HG03520 (cell line): Measurements from ENCODE around the gene NPEPL1.
"Not testable (repeated sequence)": the region's sequence is repeated elsewhere in the genome, so short reads cannot be mapped to it uniquely, and the experiment has no call there.

Source experiments
- ATAC-seq: cut with Tn5 transposase; IDR thresholded peaks from one replicate; pipeline ENCODE4 v1.9.1; 2021; ENCODE audit warnings: mild to moderate bottlenecking, moderate library complexity; ENCODE audit not compliant: unreplicated experiment

NPEPL1 gene

DNA sequence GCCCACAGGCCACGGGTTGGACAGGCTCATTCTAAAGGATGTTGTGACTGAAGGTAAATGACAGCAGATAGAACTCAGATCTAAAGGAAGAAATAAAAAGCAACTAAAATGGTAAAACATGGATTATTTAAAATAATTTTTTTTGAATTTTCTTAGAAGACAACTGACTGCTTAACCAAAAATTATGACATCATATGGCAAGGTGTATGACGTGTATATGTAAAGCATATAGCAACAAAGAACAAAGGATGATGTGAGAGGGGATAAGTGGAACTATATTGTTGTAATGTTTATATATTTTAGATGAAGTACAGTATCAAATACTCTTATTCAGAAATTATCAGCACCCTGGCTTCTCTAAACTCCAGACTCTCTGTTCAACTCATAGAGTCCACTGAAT lies 38.6 kb downstream of the NPEPL1 start:
- ATAC-seq = no peak

DNA sequence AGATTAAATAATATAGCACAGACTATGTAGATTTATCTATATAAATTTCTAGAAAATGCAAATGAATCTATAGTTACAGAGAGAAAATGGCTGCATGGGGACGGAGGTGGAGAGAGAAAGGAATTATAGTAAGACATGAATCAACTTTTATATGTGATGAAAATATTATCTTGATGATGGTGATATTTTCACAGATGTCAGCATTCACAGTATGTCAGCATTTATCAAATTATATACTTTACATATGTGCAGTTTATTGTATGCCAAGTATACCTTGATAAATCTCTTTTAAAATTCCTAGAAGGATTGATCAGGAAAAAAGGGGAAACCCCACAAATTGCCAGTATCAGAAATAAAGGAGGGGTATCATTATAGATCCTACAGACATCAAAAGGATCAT lies 44.6 kb downstream of the NPEPL1 start:
- ATAC-seq = no peak

DNA sequence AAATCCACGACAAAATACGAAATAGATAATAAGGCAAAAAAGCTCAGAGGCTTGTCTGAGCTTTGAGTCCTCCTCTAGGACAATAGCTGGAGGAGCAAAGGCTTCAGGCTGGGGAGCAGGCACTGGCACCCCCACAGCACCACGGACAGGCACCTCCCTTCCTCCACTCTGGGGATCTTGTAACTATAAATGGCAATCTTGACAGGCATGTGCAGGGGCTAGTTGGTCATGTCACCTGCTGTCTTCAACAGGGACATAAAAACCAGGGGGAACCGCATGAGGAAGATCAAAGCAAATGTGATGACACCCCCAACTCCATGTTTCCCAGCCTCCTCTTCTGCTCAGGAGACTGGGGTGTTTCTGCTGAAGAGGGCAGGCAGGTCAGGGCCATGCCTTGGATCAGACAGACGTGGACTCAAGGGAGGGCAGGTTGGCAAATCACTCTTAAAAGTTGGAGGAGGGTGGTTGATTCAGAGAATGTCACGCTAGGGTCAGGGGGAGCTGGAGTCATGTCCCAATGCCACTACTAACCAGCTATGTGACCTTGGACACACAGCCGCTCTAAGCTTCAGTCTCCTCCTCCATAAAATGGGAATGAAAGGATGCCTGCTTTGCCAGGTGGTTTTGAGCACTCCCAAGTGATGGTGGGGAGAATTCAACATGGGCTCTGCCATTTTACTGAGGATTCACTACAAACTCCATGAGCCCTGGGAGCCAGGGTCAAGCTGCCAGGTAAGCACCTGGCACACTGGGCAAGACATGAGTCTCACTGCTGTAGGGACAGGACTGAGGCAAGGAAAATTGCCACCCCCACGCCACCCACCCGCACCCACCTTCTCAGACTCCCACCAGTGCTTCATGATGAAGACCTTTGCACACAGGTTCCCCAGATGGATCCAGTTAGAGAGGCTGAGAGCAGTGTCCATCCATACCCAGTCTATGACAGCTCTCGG lies 48.0 kb downstream of the NPEPL1 start:
- ATAC-seq = no peak

DNA sequence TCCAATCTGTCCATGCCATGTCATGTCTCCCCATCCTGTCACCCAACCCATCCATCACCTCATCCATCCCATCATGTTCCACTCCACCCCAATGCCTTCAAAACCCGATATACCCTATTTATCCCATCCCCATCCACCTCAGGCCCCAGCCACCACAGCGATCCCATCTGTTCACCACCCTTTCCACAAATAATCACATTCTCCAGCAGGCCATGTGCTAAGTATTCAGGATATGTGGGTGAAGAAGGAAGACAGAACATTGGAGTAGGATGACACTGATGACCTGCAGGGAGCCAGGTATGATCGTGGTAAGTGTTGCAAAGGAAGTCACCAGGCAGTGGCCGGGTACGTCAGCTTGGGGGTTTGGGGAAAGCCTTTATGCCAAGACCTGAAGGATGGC lies 48.8 kb downstream of the NPEPL1 start:
- ATAC-seq = no peak

DNA sequence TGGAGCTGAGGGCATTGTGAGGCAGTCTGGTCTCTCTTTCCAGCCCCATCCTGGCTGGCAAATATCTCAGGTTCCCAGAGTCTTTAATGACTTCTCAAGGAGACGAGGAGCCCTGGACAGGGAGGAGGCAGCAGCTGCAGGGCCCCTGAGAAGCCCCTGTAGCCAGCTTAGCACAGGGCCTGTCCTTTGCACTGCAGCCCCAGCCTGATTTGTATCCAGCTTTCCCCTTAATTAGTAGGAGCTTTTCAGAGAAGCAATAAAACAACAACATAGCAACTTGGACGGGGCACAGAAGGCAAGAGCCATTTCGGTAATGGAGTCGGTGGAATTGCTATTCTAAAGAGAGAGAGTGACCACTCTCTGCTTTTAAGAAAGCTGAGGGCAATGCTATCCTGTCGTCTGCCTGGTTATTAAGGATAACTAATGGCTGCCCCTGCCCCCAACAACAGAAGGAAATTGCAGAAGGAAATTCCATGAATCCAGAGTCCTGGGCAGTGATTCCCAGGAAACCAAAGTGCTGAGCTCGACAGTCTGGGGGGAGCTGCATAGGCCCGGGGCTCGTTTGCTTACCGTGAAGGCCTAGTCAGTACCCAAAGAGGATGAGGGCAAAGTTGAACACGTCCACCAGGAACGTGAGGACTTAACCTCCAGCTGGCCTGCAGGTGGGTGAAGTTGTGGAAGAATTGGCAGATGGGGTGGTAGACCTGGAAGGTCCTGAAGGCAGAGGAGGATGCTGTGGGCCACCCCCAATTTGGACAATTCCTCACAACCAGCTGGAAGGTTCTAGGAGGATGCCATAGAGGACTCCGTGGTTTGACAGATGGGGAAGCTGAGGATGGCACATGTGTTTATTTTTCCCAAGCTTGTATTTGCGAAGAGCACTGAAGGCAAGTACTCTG lies 50.3 kb downstream of the NPEPL1 start:
- no peak for ATAC-seq

DNA sequence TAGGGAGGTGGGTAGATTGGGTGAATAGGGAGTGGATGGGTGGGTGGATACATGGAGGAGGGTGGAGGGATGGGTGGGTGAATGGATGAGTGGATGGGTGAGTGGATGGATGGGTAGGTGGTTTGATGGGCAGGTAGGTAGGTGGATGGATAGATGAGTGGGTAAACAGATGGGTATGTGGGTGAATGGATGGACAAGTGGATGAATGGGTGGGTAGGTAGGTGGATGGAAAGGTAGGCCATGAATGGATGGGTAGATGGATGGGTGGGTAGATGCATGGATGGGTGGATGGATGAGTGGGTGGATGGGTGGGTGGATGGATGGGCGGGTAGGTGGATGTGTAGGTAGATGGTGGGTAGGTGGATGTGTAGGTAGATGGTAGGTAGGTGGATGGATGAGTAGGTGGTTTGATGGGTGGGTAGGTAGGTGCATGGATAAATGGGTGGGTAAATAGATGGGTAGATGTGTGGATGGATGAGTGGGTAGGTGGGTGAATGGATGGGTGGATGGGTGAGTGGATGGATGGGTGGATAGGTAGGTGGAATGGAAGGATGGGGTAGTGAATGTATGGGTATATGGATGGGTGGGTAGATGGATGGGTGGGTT lies 51.4 kb downstream of the NPEPL1 start:
- ATAC-seq = no peak

DNA sequence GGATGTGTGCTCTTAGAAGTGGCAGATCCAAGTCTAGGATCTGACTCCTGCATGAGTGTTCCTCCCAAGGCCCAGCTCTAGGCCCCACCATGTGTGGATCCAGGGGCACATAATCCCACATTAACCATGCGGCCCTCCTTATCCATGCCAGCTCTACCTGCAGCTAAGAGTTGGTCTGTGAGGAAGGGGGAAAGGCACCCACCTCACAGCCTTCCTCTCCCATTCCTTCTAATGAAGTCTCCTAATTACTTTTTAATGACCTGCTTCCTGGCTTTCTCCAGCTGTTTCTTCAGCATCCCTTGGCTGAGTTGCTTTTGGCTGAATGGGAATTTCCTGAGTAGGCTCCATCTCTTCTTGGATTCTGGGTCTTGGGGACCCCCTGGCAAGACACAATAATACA lies 52.2 kb downstream of the NPEPL1 start:
- no peak for ATAC-seq

DNA sequence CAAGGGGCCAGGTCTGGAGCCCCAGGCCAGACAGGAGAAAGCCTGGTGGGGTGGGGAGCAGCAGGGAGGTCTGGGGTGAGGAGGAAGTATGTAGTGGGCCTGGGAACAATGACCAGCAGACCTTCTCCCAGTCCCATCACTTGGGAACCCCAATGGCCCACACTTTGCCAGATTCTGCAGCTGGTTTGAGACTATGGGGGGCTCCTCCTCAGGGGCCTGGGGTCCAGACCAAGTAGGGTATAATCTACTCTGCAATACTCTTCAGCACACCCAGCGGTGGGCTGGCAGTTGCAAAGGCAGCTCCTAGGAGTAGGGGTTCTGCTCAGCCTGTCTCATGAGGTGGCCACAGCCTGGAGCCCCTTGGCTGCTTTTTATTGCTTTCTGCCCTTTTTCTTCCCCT lies 52.8 kb downstream of the NPEPL1 start:
- no peak for ATAC-seq

DNA sequence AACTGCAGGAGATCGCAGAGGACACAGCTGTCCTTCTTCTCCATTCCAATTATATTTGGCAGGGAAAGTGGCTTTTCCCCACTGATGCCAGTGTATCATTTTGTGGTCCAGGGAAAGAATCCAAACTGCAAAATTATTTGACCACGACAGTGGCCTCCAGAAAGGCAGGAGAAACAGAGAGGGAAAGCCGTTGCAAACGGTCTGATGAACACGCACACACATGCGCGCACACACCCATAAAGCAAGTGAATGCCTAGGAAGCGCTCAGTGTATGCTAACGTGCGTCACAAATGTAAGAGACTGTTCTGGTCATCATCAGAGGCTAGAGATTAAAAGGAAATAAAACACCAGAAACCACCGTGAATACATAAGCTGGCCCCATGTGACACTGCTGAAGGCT lies 54.0 kb downstream of the NPEPL1 start:
- no peak for ATAC-seq

DNA sequence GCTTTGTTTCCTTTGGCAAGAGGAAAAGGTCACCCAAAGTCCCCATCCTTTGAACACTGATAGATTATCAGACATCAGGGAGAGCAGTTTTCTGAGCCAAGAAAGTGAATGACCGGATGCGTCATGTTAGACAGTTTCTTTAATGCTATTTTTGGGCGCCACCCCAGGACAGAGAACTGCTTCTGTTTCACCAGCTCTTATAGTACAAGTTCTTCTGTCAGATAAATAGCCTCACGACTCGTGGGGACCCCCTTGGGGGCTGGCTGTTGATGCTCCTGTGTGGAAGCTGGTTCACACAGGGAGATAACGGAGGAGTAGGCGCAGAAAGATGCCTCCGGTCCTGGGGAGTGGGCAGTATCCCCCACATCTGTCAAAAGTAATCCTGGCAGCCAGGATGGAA lies 54.6 kb downstream of the NPEPL1 start:
- no peak for ATAC-seq

DNA sequence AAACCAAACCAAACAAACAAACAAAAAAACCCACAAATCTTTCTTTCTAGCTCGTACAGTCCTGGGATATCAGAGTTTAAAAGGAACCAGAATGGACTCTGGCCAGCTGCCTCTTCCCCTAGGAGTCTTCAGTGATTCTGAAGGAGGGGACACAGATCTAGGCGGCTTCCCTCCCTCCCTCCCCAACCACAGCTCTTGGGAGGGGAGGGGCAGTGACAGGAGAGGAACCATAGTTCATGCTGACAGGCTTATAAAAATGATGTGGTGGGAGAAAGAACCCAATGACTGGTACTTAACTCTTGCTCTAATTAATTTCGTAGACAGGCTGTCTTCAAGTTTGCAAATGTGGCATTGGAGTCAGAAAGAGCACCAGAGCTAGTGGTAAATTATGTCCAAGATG lies 56.0 kb downstream of the NPEPL1 start:
- ATAC-seq = no peak

DNA sequence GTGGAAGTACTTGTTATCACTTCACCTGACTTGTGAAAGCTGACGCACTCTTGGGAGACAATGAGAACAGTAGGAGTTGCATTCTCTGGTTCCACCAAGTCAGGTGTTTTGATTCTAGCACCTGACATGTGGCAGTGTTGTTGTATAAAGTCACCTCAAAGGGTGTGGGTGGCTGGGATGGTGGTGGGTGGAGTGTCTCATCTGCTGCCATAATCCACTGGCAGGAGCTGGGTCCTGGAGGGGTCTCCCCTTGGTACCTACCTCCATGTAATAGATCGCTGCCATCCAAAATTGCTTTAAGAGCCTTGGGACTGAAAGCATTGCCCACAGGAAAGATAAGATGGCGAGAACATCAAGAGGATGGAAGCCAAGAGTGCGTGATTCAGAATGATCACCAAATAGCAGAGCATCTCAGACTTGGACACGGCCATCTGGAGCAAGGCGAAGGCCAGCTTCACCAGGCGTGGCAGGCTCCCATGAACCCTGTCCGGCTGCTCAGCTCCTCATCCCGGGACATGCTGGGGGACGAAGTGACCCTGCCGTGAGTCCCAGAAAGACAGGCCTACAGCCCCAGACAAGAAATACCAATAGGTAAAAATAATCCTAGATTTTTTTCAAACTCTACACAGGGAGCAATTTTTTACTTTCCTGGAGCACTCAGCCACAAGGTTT lies 56.6 kb downstream of the NPEPL1 start:
- no peak for ATAC-seq

DNA sequence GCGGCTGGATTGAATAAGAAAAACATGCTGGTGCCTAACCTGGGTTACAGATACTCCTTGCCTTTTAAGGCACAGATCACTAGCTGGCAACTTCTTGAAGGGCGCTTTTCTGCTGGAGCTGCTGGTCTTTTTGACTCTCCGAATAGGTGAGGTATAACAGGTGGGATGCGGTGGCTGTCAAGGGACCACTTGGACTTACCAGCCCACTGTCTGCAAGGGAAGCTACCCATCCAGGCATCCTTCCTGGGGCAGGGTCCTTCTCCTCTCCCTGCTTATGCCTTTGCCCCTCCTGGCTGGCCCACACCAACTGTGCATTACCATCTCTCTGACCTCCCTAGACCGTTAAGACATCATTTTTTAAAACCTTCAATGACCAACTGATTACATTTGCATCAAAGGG lies 57.4 kb downstream of the NPEPL1 start:
- no peak for ATAC-seq

DNA sequence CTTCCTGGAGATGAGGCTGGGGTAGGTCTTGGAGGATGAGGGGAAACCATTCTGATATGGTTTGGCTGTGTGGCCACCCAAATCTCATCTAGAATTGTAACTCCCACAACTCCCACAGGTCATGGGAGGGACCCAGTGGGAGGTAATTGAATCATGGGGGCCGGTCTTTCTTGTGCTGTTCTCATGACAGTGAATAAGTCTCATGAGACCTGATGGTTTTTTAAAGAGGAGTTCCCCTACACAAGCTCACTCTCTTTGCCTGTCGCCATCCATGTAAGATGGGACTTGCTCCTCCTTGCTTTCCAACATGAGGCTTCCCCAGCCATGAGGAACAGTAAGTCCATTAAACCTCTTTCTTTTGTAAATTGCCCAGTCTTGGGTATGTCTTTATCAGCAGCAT lies 58.1 kb downstream of the NPEPL1 start:
- ATAC-seq = not testable (repeated sequence)

DNA sequence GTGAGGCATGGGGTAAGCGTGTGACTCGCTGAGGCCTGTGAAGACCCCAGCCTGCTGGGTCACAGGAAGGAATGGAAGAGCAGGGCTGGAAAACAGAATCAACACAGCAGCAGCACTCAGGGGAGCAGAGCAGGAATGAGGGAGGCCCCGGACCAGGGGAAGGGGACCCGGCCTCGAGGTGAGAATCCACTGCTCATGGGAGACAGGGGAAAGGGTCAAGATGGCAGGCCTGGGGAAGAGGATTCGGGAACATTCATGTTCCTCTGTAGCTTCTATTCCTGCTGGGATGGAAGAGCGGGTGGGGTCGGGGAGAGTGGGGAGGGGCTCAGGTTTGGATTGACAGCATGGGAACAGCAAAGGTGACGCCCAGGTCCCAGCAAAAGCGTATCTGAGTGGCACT lies 59.4 kb downstream of the NPEPL1 start:
- ATAC-seq = no peak

DNA sequence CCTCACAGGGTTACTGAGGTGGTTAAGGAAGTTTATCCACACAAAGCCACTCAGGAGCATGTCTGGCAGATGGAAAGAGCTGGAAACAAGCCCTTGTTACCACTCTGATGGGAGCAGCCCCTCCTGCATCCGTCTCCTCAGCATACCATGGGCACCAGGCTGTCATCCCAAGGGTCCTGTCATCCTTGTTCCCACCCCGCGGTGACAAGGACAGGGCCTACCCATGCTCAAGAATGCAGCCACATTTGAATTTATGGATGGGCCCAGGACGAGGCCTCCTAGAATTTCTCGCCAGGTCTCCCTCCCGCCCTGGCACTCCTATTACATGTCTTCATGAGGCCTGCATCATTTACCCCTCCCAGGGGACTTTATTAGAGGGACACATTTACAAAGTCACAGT lies 60.0 kb downstream of the NPEPL1 start:
- no peak for ATAC-seq

DNA sequence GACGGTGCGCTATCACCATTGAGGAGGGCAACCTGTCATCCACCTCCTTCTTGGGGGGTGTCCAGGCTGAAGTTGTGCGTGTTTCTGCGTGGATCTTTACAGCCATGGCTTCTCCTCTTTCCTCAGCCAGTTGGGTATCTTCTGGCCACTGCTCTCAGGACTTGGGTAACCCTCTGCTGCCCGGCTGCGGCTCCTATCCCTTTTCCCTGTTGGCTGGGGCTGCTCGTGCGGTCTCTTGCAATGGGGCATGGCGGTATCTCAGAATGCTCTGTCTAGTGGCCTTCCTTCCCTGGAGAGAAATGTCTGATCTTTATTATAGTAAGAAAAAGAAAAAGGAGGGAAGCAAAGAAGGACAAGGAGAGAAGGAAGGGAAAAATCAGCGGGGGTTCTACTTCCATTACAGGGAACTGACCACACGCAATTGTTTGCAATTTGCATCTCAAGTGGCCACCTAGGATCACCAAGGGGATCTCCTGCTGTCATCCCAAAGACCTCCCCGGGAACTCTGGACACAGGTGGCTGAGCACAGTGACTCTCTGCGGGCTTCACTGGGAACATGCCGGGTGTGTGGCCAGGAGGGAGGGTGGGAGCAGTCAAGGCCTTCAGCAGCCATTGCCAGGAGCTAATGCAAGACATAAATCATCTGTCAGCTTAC lies 60.8 kb downstream of the NPEPL1 start:
- ATAC-seq = no peak

DNA sequence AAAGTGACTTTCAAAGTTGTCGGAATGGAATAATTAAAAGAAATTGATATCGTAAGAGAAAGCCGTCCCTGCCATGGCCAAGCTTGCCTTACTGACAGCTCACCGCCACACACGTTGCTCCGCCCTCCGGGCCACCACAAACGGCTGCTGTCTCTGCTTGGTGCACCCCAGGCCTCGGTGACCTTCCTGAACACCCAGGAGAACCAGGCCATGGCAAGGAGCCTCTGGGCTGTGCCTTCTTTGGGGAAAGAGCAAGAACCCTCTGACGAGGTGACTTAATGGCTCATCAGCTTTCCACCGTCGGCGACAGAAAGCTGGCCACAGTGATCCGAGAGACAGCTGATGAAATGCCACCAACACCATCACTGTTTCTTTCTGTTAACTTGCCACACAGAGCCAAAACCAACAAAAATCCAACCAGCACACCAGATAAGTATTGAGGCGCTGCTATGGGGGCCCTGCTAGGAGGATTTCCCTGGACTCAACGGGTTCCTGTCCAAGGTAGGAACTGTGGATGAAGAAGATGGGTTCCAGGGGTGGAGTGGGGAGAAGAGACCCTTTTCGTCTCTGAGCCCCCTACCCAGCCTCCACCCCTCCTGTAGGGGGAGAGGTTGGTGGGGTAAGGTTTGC lies 61.4 kb downstream of the NPEPL1 start:
- ATAC-seq = no peak

DNA sequence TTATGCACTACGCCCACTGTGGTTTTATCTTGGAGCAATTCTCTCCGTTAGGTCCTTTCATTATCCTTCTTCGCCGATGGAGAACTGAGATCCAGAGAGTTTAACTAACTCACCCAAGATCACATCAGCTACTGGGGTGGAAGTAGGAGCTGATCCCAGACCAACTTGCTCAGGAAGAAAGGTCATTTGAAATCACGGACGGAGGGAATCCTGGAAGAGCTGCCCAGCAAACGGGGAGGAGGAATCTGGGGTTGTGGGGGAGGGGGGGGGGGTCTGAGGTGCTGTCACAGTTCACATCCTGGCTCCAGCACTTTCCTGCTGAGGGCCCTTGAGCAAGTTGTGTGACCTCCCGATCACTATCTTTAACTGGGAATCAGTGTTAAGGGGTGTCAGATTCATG lies 62.0 kb downstream of the NPEPL1 start:
- no peak for ATAC-seq
